ENCODE data around the gene ANKRD12. TPM values are rescaled to one million over a fixed set of nuclear protein-coding genes. Genes with fewer than 3 reads are reported as not detected.
"Not testable (repeated sequence)": the region's sequence is repeated elsewhere in the genome, so short reads cannot be mapped to it uniquely, and the experiment has no call there.

ANKRD12 gene
- polyA plus RNA-seq, 4 donors = 7.5 to 22.2 (median 21.1) TPM

DNA sequence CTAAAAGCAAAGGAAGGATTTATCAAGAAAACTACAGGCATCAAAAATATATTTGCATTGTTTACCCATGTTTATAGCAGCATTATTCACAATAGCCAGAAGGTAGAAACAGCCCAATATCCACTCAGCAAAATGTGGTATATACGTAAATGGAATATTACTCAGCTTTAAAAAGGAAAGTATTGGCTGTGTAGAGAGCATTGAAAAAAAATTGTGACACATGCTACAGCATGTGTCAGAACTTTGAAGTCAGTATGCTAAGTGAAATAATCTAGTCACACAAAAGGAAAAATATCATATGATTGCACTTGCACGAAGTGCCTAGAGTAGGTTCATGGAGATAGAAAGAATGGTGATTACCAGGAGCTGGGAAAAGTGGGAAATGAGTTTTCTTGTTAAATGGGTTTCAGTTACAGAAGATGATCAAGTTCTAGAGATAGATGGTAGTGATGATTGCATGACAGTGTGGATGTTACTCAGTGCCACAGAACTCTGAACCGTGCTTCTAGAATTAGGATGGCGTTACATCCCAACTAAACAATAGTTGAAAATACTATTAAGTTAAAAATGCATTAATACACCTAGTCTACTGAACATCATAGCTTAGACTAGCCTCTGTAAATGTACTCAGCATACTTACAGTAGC is 20.1 kb downstream of the ANKRD12 start:
- FAIRE-seq (no peak), DNase-seq (no peak)
- Histone ChIP-seq H3K9me3 (ENCODE audit: control insufficient read depth in 2 of 2, insufficient read depth in 1 of 2, low read depth in 1 of 2, low read length in 1 of 2) (no peaks in the 10 kb centered on the region), H3K4me3 (ENCODE audit: low read depth in 1 of 3, low read length in 3 of 3) (no peak overlapping the region), H3K27me3 (ENCODE audit: control insufficient read depth in 3 of 3, insufficient read depth in 3 of 3, low read length in 3 of 3) (no peaks in the 10 kb centered on the region), H3K27ac (ENCODE audit: low read depth in 1 of 3, low read length in 2 of 3) (no peak overlapping the region), H3K36me3 (ENCODE audit: control insufficient read depth in 3 of 3, insufficient read depth in 2 of 3, low read depth in 1 of 3, low read length in 3 of 3) (peaks cover 0 to 5% (median 0%) of the 10 kb centered on the region in 3 donors), H3K4me1 (ENCODE audit: control insufficient read depth in 3 of 3, insufficient read depth in 2 of 3, low read depth in 1 of 3, low read length in 2 of 3) (peaks cover 0 to 7% (median 0%) of the 10 kb centered on the region in 3 donors)
- 91 to 93% (median 93%) methylated on average over 4 of the region's 4 CpGs for WGBS, 3 donors

DNA sequence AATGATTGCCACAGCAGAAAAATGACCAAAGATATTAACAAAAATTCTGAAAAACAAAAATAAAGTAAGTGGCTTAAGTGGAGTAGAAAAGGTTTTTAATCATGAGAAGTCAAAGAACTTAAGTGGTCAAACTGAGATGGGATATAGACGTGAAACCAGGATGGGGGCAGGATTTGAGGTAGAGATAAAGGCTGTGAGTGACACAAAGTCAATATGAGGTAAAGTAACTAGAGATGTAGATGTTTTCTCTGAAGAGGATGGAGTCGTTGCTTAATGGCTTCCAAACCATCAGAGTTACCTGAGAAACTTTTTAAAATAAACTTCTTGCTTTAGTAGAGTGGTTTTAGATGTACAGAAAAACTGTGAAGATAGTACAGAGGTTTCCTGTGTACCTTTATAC is 21.2 kb downstream of the ANKRD12 start:
- Histone ChIP-seq H3K4me3 (ENCODE audit: low read depth in 1 of 3, low read length in 3 of 3) (no peak overlapping the region), H3K4me1 (ENCODE audit: control insufficient read depth in 3 of 3, insufficient read depth in 2 of 3, low read depth in 1 of 3, low read length in 2 of 3) (peaks cover 0 to 4% (median 0%) of the 10 kb centered on the region in 3 donors), H3K9me3 (ENCODE audit: control insufficient read depth in 2 of 2, insufficient read depth in 1 of 2, low read depth in 1 of 2, low read length in 1 of 2) (no peaks in the 10 kb centered on the region), H3K27ac (ENCODE audit: low read depth in 1 of 3, low read length in 2 of 3) (no peak overlapping the region), H3K36me3 (ENCODE audit: control insufficient read depth in 3 of 3, insufficient read depth in 2 of 3, low read depth in 1 of 3, low read length in 3 of 3) (peaks cover 0 to 5% (median 0%) of the 10 kb centered on the region in 3 donors), H3K27me3 (ENCODE audit: control insufficient read depth in 3 of 3, insufficient read depth in 3 of 3, low read length in 3 of 3) (no peaks in the 10 kb centered on the region)
- FAIRE-seq (no peak), DNase-seq (no peak)
- WGBS, 3 donors = 35 to 40% (median 39%) methylated on average over 2 of the region's 2 CpGs

DNA sequence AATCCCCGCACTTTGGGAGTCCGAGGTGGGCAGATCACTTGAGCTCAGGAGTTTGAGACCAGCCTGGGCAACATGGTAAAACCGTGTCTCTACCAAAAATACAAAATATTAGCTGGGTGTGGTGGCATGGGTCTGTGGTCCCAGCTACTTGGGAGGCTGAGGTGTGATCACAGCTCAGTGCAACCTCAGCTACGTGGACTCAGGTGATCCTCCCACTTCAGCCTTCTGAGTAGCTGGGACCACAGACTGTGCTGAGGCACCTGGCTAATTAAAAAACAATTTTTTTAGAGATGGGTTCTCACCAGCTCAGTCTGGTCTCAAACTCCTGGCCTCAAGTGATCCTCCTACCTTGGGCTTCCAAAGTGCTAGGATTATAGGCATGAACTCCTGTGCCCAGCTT is 23.4 kb downstream of the ANKRD12 start:
- WGBS, 3 donors = 91 to 94% (median 91%) methylated on average over 4 of the region's 4 CpGs
- Histone ChIP-seq H3K27me3 (ENCODE audit: control insufficient read depth in 3 of 3, insufficient read depth in 3 of 3, low read length in 3 of 3) (no peaks in the 10 kb centered on the region), H3K9me3 (ENCODE audit: control insufficient read depth in 2 of 2, insufficient read depth in 1 of 2, low read depth in 1 of 2, low read length in 1 of 2) (peaks cover 0 to 4% of the 10 kb centered on the region in 2 donors), H3K27ac (ENCODE audit: low read depth in 1 of 3, low read length in 2 of 3) (no peak overlapping the region), H3K4me1 (ENCODE audit: control insufficient read depth in 3 of 3, insufficient read depth in 2 of 3, low read depth in 1 of 3, low read length in 2 of 3) (peaks cover 0 to 4% (median 0%) of the 10 kb centered on the region in 3 donors), H3K36me3 (ENCODE audit: control insufficient read depth in 3 of 3, insufficient read depth in 2 of 3, low read depth in 1 of 3, low read length in 3 of 3) (peaks cover 0 to 5% (median 0%) of the 10 kb centered on the region in 3 donors), H3K4me3 (ENCODE audit: low read depth in 1 of 3, low read length in 3 of 3) (no peak overlapping the region)
- no peak for DNase-seq
- FAIRE-seq = no peak

DNA sequence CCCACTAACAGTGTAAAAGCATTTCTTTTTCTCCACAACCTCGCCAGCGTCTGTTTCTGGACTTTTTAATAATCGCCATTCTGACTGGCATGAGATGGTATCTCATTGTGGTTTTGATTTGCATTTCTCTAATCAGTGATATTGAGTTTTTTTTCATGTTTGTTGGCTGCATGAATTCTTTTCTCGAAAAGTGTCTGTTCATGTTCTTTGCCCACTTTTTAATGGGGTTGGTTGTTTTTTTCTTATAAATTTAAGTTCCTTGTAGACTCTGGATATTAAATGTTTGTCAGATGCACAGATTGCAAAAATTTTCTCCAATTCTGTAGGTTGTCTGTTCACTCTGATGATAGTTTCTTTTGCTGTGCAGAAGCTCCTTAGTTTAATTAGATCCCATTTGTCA is 26.1 kb downstream of the ANKRD12 start:
- H3K36me3 ChIP-seq (ENCODE audit: control insufficient read depth in 3 of 3, insufficient read depth in 2 of 3, low read depth in 1 of 3, low read length in 3 of 3); H3K27ac ChIP-seq (ENCODE audit: low read depth in 1 of 3, low read length in 2 of 3); H3K4me1 ChIP-seq (ENCODE audit: control insufficient read depth in 3 of 3, insufficient read depth in 2 of 3, low read depth in 1 of 3, low read length in 2 of 3); H3K4me3 ChIP-seq (ENCODE audit: low read depth in 1 of 3, low read length in 3 of 3); DNase-seq; FAIRE-seq; H3K27me3 ChIP-seq (ENCODE audit: control insufficient read depth in 3 of 3, insufficient read depth in 3 of 3, low read length in 3 of 3); H3K9me3 ChIP-seq (ENCODE audit: control insufficient read depth in 2 of 2, insufficient read depth in 1 of 2, low read depth in 1 of 2, low read length in 1 of 2): not testable (repeated sequence)
- WGBS, 3 donors = 95 to 100% (median 95%) methylated on average over 4 of the region's 4 CpGs

DNA sequence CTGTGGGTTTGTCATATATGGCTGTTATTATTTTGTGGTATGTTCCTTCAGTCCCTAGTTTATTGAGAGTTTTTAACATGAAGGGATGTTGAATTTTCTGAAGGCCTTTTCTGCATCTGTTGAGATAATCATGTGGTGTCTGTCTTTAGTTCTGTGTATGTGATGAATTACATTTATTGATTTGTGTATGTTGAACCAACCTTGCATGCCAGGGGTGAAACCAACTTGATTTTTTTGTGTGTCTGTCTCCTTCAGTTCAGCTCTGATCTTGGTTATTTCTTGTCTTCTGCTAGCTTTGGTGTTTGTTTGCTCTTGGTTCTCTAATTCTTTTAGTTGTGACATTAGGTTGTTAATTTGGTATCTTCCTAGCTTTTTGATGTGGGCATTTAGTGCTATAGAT is 27.6 kb downstream of the ANKRD12 start:
- H3K9me3 ChIP-seq (ENCODE audit: control insufficient read depth in 2 of 2, insufficient read depth in 1 of 2, low read depth in 1 of 2, low read length in 1 of 2); H3K4me1 ChIP-seq (ENCODE audit: control insufficient read depth in 3 of 3, insufficient read depth in 2 of 3, low read depth in 1 of 3, low read length in 2 of 3); DNase-seq; H3K36me3 ChIP-seq (ENCODE audit: control insufficient read depth in 3 of 3, insufficient read depth in 2 of 3, low read depth in 1 of 3, low read length in 3 of 3); H3K27me3 ChIP-seq (ENCODE audit: control insufficient read depth in 3 of 3, insufficient read depth in 3 of 3, low read length in 3 of 3); H3K27ac ChIP-seq (ENCODE audit: low read depth in 1 of 3, low read length in 2 of 3); H3K4me3 ChIP-seq (ENCODE audit: low read depth in 1 of 3, low read length in 3 of 3): not testable (repeated sequence)
- peak; percentile 33 for FAIRE-seq

DNA sequence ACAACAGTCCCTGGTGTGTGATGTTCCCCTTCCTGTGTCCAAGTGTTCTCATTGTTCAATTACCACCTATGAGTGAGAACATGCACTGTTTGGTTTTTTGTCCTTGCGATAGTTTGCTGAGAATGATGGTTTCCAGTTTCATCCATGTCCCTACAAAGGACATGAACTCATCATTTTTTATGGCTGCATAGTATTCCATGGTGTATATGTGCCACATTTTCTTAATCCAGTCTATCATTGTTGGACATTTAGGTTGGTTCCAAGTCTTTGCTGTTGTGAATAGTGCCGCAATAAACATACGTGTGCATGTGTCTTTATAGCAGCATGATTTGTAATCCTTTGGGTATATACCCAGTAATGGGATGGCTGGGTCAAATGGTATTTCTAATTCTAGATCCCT is 29.3 kb downstream of the ANKRD12 start:
- WGBS, 3 donors = 97 to 100% (median 97%) methylated on average over 3 of the region's 3 CpGs
- not testable (repeated sequence) for H3K27me3 ChIP-seq (ENCODE audit: control insufficient read depth in 3 of 3, insufficient read depth in 3 of 3, low read length in 3 of 3); H3K27ac ChIP-seq (ENCODE audit: low read depth in 1 of 3, low read length in 2 of 3); H3K9me3 ChIP-seq (ENCODE audit: control insufficient read depth in 2 of 2, insufficient read depth in 1 of 2, low read depth in 1 of 2, low read length in 1 of 2); H3K4me1 ChIP-seq (ENCODE audit: control insufficient read depth in 3 of 3, insufficient read depth in 2 of 3, low read depth in 1 of 3, low read length in 2 of 3); FAIRE-seq; DNase-seq; H3K36me3 ChIP-seq (ENCODE audit: control insufficient read depth in 3 of 3, insufficient read depth in 2 of 3, low read depth in 1 of 3, low read length in 3 of 3); H3K4me3 ChIP-seq (ENCODE audit: low read depth in 1 of 3, low read length in 3 of 3)

DNA sequence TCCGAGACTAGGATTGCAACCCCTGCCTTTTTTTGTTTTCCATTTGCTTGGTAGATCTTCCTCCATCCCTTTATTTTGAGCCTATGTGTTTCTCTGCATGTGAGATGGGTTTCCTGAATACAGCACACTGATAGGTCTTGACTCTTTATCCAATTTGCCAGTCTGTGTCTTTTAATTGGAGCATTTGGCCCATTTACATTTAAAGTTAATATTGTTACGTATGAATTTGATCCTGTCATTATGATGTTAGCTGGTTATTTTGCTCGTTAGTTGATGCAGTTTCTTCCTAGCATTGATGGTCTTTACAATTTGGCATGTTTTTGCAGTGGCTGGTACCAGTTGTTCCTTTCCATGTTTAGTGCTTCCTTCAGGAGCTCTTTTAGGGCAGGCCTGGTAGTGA is 32.9 kb downstream of the ANKRD12 start:
- H3K36me3 ChIP-seq (ENCODE audit: control insufficient read depth in 3 of 3, insufficient read depth in 2 of 3, low read depth in 1 of 3, low read length in 3 of 3); H3K9me3 ChIP-seq (ENCODE audit: control insufficient read depth in 2 of 2, insufficient read depth in 1 of 2, low read depth in 1 of 2, low read length in 1 of 2); H3K27me3 ChIP-seq (ENCODE audit: control insufficient read depth in 3 of 3, insufficient read depth in 3 of 3, low read length in 3 of 3); H3K4me3 ChIP-seq (ENCODE audit: low read depth in 1 of 3, low read length in 3 of 3); H3K27ac ChIP-seq (ENCODE audit: low read depth in 1 of 3, low read length in 2 of 3); DNase-seq; H3K4me1 ChIP-seq (ENCODE audit: control insufficient read depth in 3 of 3, insufficient read depth in 2 of 3, low read depth in 1 of 3, low read length in 2 of 3); FAIRE-seq: not testable (repeated sequence)
- 86 to 89% (median 87%) methylated on average over 3 of the region's 3 CpGs for WGBS, 3 donors

DNA sequence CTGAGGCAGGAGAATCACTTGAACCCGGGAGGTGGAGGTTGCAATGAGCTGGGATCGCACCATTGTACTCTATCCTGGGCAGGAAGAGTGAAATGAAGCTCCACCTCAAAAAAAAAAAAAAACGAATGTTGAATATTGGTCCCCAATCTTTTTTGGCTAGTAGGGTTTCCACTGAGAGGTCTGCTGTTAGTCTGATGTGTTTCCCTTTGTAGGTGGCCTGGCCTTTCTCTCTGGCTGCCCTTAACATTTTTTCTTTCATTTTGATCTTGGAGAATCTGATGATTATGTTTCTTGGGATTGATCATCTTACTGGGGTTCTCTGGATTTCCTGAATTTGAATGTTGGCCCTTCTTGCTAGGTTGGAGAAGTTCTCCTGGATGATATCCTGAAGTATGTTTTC is 35.3 kb downstream of the ANKRD12 start:
- H3K36me3 ChIP-seq (ENCODE audit: control insufficient read depth in 3 of 3, insufficient read depth in 2 of 3, low read depth in 1 of 3, low read length in 3 of 3) = peaks cover 0 to 12% (median 0%) of the 10 kb centered on the region in 3 donors
- not testable (repeated sequence) for DNase-seq; H3K27ac ChIP-seq (ENCODE audit: low read depth in 1 of 3, low read length in 2 of 3); H3K4me1 ChIP-seq (ENCODE audit: control insufficient read depth in 3 of 3, insufficient read depth in 2 of 3, low read depth in 1 of 3, low read length in 2 of 3); H3K9me3 ChIP-seq (ENCODE audit: control insufficient read depth in 2 of 2, insufficient read depth in 1 of 2, low read depth in 1 of 2, low read length in 1 of 2); H3K27me3 ChIP-seq (ENCODE audit: control insufficient read depth in 3 of 3, insufficient read depth in 3 of 3, low read length in 3 of 3); H3K4me3 ChIP-seq (ENCODE audit: low read depth in 1 of 3, low read length in 3 of 3); FAIRE-seq
- WGBS, 3 donors = 97 to 99% (median 98%) methylated on average over 2 to 3 of the region's 3 CpGs
